Measurements from ENCODE around the gene NR1I3.

Gene NR1I3

GRCh38 chr1:161193561-161194235 lies 44.3 kb downstream of the NR1I3 start:
- DNase-seq, result no peak

GRCh38 chr1:161192476-161193465 lies 45.2 kb downstream of the NR1I3 start:
- DNase-seq, result peak; percentile 69

GRCh38 chr1:161191971-161192370 lies 46.0 kb downstream of the NR1I3 start:
- DNase-seq, result no peak

GRCh38 chr1:161190962-161191521 lies 47.0 kb downstream of the NR1I3 start:
- DNase-seq, result no peak

GRCh38 chr1:161189036-161189435 lies 49.0 kb downstream of the NR1I3 start:
- DNase-seq, result no peak

- DNase-seq, result no peak
These were observed 49.6 kb downstream of the NR1I3 start for GRCh38 chr1:161188381-161188780.

- DNase-seq, result no peak
These were observed 50.7 kb downstream of the NR1I3 start for GRCh38 chr1:161187311-161187710.

GRCh38 chr1:161185732-161186311 lies 52.2 kb downstream of the NR1I3 start:
- DNase-seq, result no peak

- DNase-seq, result peak; percentile 76
These were observed 52.7 kb downstream of the NR1I3 start for GRCh38 chr1:161185282-161185682.

- DNase-seq, result peak; percentile 74
These were observed 55.8 kb downstream of the NR1I3 start for GRCh38 chr1:161182214-161182613.

GRCh38 chr1:161180639-161181038 lies 57.4 kb downstream of the NR1I3 start:
- no peak for DNase-seq

- no peak for DNase-seq
These were observed 58.3 kb downstream of the NR1I3 start for GRCh38 chr1:161179698-161180097.
